HG03460 (cell line): ENCODE results near the gene TADA2B.

Experiments
- ATAC-seq: cut with Tn5 transposase; IDR thresholded peaks from one replicate; pipeline ENCODE4 v1.9.1; 2021; ENCODE audit not compliant: unreplicated experiment

The TADA2B gene

GRCh38 chr4:7040765-7041164 is 2.4 kb upstream of the TADA2B start:
- no peak for ATAC-seq

- ATAC-seq: no peak
Observed at GRCh38 chr4:7041246-7041645, 1.9 kb upstream of the TADA2B start.

GRCh38 chr4:7041801-7042502 is 1.2 kb upstream of the TADA2B start:
- ATAC-seq: no peak

- ATAC-seq: peak; percentile 71
Observed at GRCh38 chr4:7042503-7043283, 479 bp upstream of the TADA2B start.

- ATAC-seq: no peak
Observed at GRCh38 chr4:7044137-7044930, 1.2 kb downstream of the TADA2B start.

GRCh38 chr4:7045553-7045952 is 2.4 kb downstream of the TADA2B start:
- ATAC-seq: no peak

GRCh38 chr4:7045961-7046921 is 3.1 kb downstream of the TADA2B start:
- no peak for ATAC-seq

- no peak for ATAC-seq
Observed at GRCh38 chr4:7046971-7047370, 3.8 kb downstream of the TADA2B start.

- no peak for ATAC-seq
Observed at GRCh38 chr4:7048642-7049041, 5.5 kb downstream of the TADA2B start.

GRCh38 chr4:7049295-7049694 is 6.1 kb downstream of the TADA2B start:
- ATAC-seq: no peak

- ATAC-seq: no peak
Observed at GRCh38 chr4:7049739-7050138, 6.6 kb downstream of the TADA2B start.

- ATAC-seq: no peak
Observed at GRCh38 chr4:7050481-7051143, 7.4 kb downstream of the TADA2B start.

GRCh38 chr4:7051144-7051495 is 7.9 kb downstream of the TADA2B start:
- no peak for ATAC-seq

GRCh38 chr4:7051905-7052304 is 8.7 kb downstream of the TADA2B start:
- no peak for ATAC-seq

GRCh38 chr4:7052313-7052712 is 9.1 kb downstream of the TADA2B start:
- no peak for ATAC-seq

- no peak for ATAC-seq
Observed at GRCh38 chr4:7052923-7053715, 9.9 kb downstream of the TADA2B start.

- no peak for ATAC-seq
Observed at GRCh38 chr4:7054106-7054880, 11.1 kb downstream of the TADA2B start.

- ATAC-seq: no peak
Observed at GRCh38 chr4:7055111-7055989, 12.2 kb downstream of the TADA2B start.
